HEK293 (cell line): ENCODE measurements around the gene ALOX12.
A peak's percentile ranks its signal among the peaks of the same experiment; 100 is the strongest.

Experiments used
- BCL6B ChIP-seq: fragments of 450-650 bp; formaldehyde crosslinking; IDR thresholded peaks from 2 replicates; pipeline ENCODE4 v1.5.1; 2017; ENCODE audit warnings: missing biosample characterization, missing genetic modification characterization
- CTCF ChIP-seq: fragments of 450-650 bp; formaldehyde crosslinking; IDR thresholded peaks from 2 replicates; pipeline ENCODE4 v1.5.1; 2016; ENCODE audit warnings: missing biosample characterization, missing genetic modification characterization
- HOXA7 ChIP-seq: sonication (generic); formaldehyde crosslinking; IDR thresholded peaks from 2 replicates; pipeline ENCODE4 v1.8.1; 2022; ENCODE audit warnings: missing genetic modification reagents, borderline replicate concordance
- INSM2 ChIP-seq: fragments of 450-650 bp; formaldehyde crosslinking; IDR thresholded peaks from 2 replicates; pipeline ENCODE4 v1.5.1; 2016; ENCODE audit warnings: missing biosample characterization, missing genetic modification characterization
- MEIS1 ChIP-seq: sonication (generic); formaldehyde crosslinking; IDR thresholded peaks from 2 replicates; pipeline ENCODE4 v1.8.1; 2022; ENCODE audit warnings: missing genetic modification reagents, mild to moderate bottlenecking, borderline replicate concordance
- OVOL3 ChIP-seq: fragments of 450-650 bp; formaldehyde crosslinking; IDR thresholded peaks from 2 replicates; pipeline ENCODE4 v1.5.1; 2016; ENCODE audit warnings: missing biosample characterization, missing genetic modification characterization
- PRDM10 ChIP-seq: fragments of 450-650 bp; formaldehyde crosslinking; IDR thresholded peaks from 2 replicates; pipeline ENCODE4 v1.5.1; 2016; ENCODE audit warnings: missing biosample characterization, missing genetic modification characterization
- SCRT2 ChIP-seq: fragments of 450-650 bp; formaldehyde crosslinking; IDR thresholded peaks from 2 replicates; pipeline ENCODE4 v1.5.1; 2016; ENCODE audit warnings: missing biosample characterization, missing genetic modification characterization
- YY1 ChIP-seq: fragments of 450-650 bp; formaldehyde crosslinking; IDR thresholded peaks from 2 replicates; pipeline ENCODE4 v1.5.1; 2018; ENCODE audit warnings: missing biosample characterization, missing genetic modification characterization
- ZBTB1 ChIP-seq: fragments of 450-650 bp; formaldehyde crosslinking; IDR thresholded peaks from 2 replicates; pipeline ENCODE4 v1.5.1; 2016; ENCODE audit warnings: missing biosample characterization, missing genetic modification characterization
- ZBTB17 ChIP-seq: fragments of 450-650 bp; formaldehyde crosslinking; IDR thresholded peaks from 2 replicates; pipeline ENCODE4 v1.5.1; 2016; ENCODE audit warnings: missing biosample characterization, missing genetic modification characterization
- ZBTB20 ChIP-seq: fragments of 450-650 bp; formaldehyde crosslinking; IDR thresholded peaks from 2 replicates; pipeline ENCODE4 v1.5.1; 2016; ENCODE audit warnings: missing biosample characterization, missing genetic modification characterization
- ZBTB21 ChIP-seq: fragments of 450-650 bp; formaldehyde crosslinking; IDR thresholded peaks from 2 replicates; pipeline ENCODE4 v1.5.1; 2017; ENCODE audit warnings: missing biosample characterization, missing genetic modification characterization
- ZEB2 ChIP-seq: fragments of 450-650 bp; formaldehyde crosslinking; IDR thresholded peaks from 2 replicates; pipeline ENCODE4 v1.5.1; 2016; ENCODE audit warnings: missing biosample characterization, missing genetic modification characterization
- ZNF10 ChIP-seq: fragments of 450-650 bp; formaldehyde crosslinking; IDR thresholded peaks from 2 replicates; pipeline ENCODE4 v1.5.1; 2017; ENCODE audit warnings: missing biosample characterization, missing genetic modification characterization
- ZNF114 ChIP-seq: fragments of 450-650 bp; formaldehyde crosslinking; IDR thresholded peaks from 2 replicates; pipeline ENCODE4 v1.5.0; 2017; ENCODE audit warnings: missing biosample characterization, missing genetic modification characterization
- ZNF138 ChIP-seq: fragments of 450-650 bp; formaldehyde crosslinking; IDR thresholded peaks from 2 replicates; pipeline ENCODE4 v1.5.1; 2016; ENCODE audit warnings: missing biosample characterization, missing genetic modification characterization, borderline replicate concordance
- ZNF16 ChIP-seq: fragments of 450-650 bp; formaldehyde crosslinking; IDR thresholded peaks from 2 replicates; pipeline ENCODE4 v1.5.1; 2016; ENCODE audit warnings: low read depth, missing biosample characterization, missing genetic modification characterization
- ZNF202 ChIP-seq: fragments of 450-650 bp; formaldehyde crosslinking; IDR thresholded peaks from 2 replicates; pipeline ENCODE4 v1.5.1; 2016; ENCODE audit warnings: missing biosample characterization, missing genetic modification characterization, borderline replicate concordance
- ZNF302 ChIP-seq: fragments of 450-650 bp; formaldehyde crosslinking; IDR thresholded peaks from 2 replicates; pipeline ENCODE4 v1.5.1; 2016; ENCODE audit warnings: missing biosample characterization, missing genetic modification characterization, low read depth
- ZNF311 ChIP-seq: fragments of 450-650 bp; formaldehyde crosslinking; IDR thresholded peaks from 2 replicates; pipeline ENCODE4 v1.5.1; 2017; ENCODE audit warnings: missing biosample characterization, missing genetic modification characterization, borderline replicate concordance
- ZNF335 ChIP-seq: fragments of 450-650 bp; formaldehyde crosslinking; conservative IDR thresholded peaks from 2 replicates; pipeline ENCODE4 v1.5.1; 2016; ENCODE audit warnings: missing biosample characterization, missing genetic modification characterization
- ZNF341 ChIP-seq: fragments of 450-650 bp; formaldehyde crosslinking; IDR thresholded peaks from 2 replicates; pipeline ENCODE4; 2016; ENCODE audit warnings: low read depth, missing biosample characterization, missing genetic modification characterization
- ZNF366 ChIP-seq: fragments of 450-650 bp; formaldehyde crosslinking; conservative IDR thresholded peaks from 2 replicates; pipeline ENCODE4 v1.5.1; 2016; ENCODE audit warnings: missing biosample characterization, missing genetic modification characterization
- ZNF394 ChIP-seq: fragments of 450-650 bp; formaldehyde crosslinking; IDR thresholded peaks from 2 replicates; pipeline ENCODE4 v1.5.1; 2016; ENCODE audit warnings: missing biosample characterization, missing genetic modification characterization, mild to moderate bottlenecking, moderate library complexity, borderline replicate concordance
- ZNF433 ChIP-seq: fragments of 450-650 bp; formaldehyde crosslinking; IDR thresholded peaks from 2 replicates; pipeline ENCODE4 v1.5.1; 2016; ENCODE audit warnings: missing biosample characterization, missing genetic modification characterization, low read depth
- ZNF510 ChIP-seq: fragments of 450-650 bp; formaldehyde crosslinking; IDR thresholded peaks from 2 replicates; pipeline ENCODE4 v1.5.1; 2018; ENCODE audit warnings: mild to moderate bottlenecking, missing genetic modification characterization, missing biosample characterization; ENCODE audit not compliant: insufficient replicate concordance
- ZNF701 ChIP-seq: fragments of 450-650 bp; formaldehyde crosslinking; IDR thresholded peaks from 2 replicates; pipeline ENCODE4 v1.5.1; 2016; ENCODE audit warnings: missing biosample characterization, missing genetic modification characterization
- ZNF768 ChIP-seq: fragments of 450-650 bp; formaldehyde crosslinking; IDR thresholded peaks from 2 replicates; pipeline ENCODE4 v1.5.1; 2018; ENCODE audit warnings: missing biosample characterization, mild to moderate bottlenecking, missing genetic modification characterization
- ZNF777 ChIP-seq: fragments of 450-650 bp; formaldehyde crosslinking; IDR thresholded peaks from 2 replicates; pipeline ENCODE4 v1.5.1; 2017; ENCODE audit warnings: missing biosample characterization, missing genetic modification characterization, borderline replicate concordance
- ZSCAN5A ChIP-seq: fragments of 450-650 bp; formaldehyde crosslinking; IDR thresholded peaks from 2 replicates; pipeline ENCODE4 v1.5.1; 2016; ENCODE audit warnings: missing biosample characterization, missing genetic modification characterization

ALOX12 gene

GRCh38 chr17:7046127-7046724 is 50.4 kb downstream of the ALOX12 start (continued):
- no peak for TF ChIP-seq BCL6B
- peak; percentile 29 for TF ChIP-seq PRDM10 (tag by site-specific recombination)
- TF ChIP-seq ZBTB21 = peak; percentile 40; the same call in 1 of the 2 replicates
- no peak for TF ChIP-seq ZNF701 (tag by site-specific recombination)
- TF ChIP-seq SCRT2 (tag by site-specific recombination) = no peak
- TF ChIP-seq ZBTB17 (tag by site-specific recombination) = peak; percentile 88
- 0 out of 2 replicates have a peak, but pooled peaks have one; percentile 36 for TF ChIP-seq ZNF366 (tag by site-specific recombination)
- TF ChIP-seq ZNF341 (tag by site-specific recombination) = peak; percentile 59
- TF ChIP-seq INSM2 (tag by site-specific recombination) = no peak
- TF ChIP-seq ZNF138 (tag by site-specific recombination) = no peak
- no peak for TF ChIP-seq ZEB2 (tag by site-specific recombination)
- TF ChIP-seq ZNF777 (tag by site-specific recombination) = 0 out of 2 replicates have a peak, but pooled peaks have one; percentile 13
- TF ChIP-seq ZBTB20 = peak; percentile 96
- no peak for TF ChIP-seq ZSCAN5A (tag by site-specific recombination)
- no peak for TF ChIP-seq HOXA7 (CRISPR knock-in tag)
- no peak for TF ChIP-seq ZNF302 (tag by site-specific recombination)
- no peak for TF ChIP-seq YY1 (tag by site-specific recombination)
- no peak for TF ChIP-seq CTCF (tag by site-specific recombination)
- peak; percentile 34; the same call in 1 of the 2 replicates for TF ChIP-seq ZNF394 (tag by site-specific recombination)
- TF ChIP-seq ZNF335 = peak; percentile 81
- no peak for TF ChIP-seq ZNF114 (tag by site-specific recombination)
- TF ChIP-seq MEIS1 (CRISPR knock-in tag) = no peak
- TF ChIP-seq ZNF433 = no peak
- no peak for TF ChIP-seq ZBTB1 (tag by site-specific recombination)
- TF ChIP-seq ZNF10 (tag by site-specific recombination) = no peak
- TF ChIP-seq ZNF311 (tag by site-specific recombination) = no peak
- no peak for TF ChIP-seq ZNF510 (tag by site-specific recombination)
- no peak for TF ChIP-seq ZNF768
- TF ChIP-seq OVOL3 (tag by site-specific recombination) = no peak
- TF ChIP-seq ZNF16 (tag by site-specific recombination) = no peak; the same call in 1 of the 2 replicates
- no peak for TF ChIP-seq ZNF202
